ENCODE results near the gene SCFD2. TPM values are rescaled to one million over a fixed set of nuclear protein-coding genes. Genes with fewer than 3 reads are reported as not detected.
A peak's percentile ranks its signal among the peaks of the same experiment; 100 is the strongest.

SCFD2 gene
- total and polyA plus RNA-seq, 9 donors = 5.1 to 42.1 (median 13.5) TPM

DNA sequence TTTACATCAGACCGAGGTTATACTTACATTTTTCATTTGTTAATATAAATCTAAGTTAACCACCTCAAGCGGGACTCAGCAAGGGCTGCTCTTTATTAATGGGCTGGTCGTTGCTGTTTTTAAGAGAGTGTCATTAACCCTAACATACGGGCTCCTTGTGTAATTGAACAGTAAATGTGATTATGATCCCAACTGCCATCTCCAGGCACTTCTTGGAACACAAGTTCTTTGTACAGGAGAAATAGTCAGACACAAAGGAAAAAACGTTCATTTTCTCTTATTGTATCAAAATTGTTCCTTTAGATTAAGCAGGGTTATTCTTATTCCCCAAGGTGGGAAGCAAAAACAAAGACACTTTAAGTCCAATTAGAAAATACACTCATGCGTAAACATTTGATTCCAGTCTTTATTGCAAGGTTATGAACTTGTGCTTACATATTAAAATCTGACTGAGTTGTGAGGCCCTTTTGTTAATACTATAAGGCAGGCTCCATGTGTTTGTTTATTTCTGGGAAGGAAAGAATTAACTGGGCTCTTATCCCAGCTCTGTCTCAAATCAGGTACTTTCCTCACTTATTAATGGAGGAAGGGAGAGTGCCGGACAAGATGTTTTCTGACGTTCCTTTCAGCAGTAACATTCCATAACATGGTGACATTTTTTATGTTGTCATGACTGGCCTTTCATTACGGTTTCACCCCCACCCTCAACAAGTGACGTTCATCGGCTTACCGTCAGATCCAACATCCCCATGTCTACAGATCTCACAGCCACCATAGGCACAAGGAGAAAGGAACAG lies 407.8 kb downstream of the SCFD2 start:
- Histone ChIP-seq H3K27me3 (no peaks in the 10 kb centered on the region), H3K36me3 (no peaks in the 10 kb centered on the region), H3K4me1 (ENCODE audit: insufficient read depth) (peaks cover 21% of the 10 kb centered on the region), H3K4me3 (no peak overlapping the region), H3K9me3 (no peaks in the 10 kb centered on the region), H3K27ac (no peak overlapping the region)
- TF ChIP-seq, protein P1, sequence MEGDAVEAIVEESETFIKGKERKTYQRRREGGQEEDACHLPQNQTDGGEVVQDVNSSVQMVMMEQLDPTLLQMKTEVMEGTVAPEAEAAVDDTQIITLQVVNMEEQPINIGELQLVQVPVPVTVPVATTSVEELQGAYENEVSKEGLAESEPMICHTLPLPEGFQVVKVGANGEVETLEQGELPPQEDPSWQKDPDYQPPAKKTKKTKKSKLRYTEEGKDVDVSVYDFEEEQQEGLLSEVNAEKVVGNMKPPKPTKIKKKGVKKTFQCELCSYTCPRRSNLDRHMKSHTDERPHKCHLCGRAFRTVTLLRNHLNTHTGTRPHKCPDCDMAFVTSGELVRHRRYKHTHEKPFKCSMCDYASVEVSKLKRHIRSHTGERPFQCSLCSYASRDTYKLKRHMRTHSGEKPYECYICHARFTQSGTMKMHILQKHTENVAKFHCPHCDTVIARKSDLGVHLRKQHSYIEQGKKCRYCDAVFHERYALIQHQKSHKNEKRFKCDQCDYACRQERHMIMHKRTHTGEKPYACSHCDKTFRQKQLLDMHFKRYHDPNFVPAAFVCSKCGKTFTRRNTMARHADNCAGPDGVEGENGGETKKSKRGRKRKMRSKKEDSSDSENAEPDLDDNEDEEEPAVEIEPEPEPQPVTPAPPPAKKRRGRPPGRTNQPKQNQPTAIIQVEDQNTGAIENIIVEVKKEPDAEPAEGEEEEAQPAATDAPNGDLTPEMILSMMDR (IDR thresholded peaks at IDR 0.05) = no peak
- TF ChIP-seq POLR2A (IDR thresholded peaks at IDR 0.05) = no peak
- no peak for TF ChIP-seq EP300 (IDR thresholded peaks at IDR 0.05)
- WGBS, 3 donors = 56 to 57% (median 57%) methylated on average over 12 of the region's 12 CpGs
- intact Hi-C loops (cut with DNase I) = loop anchor here in 2 of 4 donors (10.0 kb wide), 1 partner anchor 93 kb away; the partner anchor contains the start of gene RASL11B (in 2 of the 2)
- DNase-seq = no peak

DNA sequence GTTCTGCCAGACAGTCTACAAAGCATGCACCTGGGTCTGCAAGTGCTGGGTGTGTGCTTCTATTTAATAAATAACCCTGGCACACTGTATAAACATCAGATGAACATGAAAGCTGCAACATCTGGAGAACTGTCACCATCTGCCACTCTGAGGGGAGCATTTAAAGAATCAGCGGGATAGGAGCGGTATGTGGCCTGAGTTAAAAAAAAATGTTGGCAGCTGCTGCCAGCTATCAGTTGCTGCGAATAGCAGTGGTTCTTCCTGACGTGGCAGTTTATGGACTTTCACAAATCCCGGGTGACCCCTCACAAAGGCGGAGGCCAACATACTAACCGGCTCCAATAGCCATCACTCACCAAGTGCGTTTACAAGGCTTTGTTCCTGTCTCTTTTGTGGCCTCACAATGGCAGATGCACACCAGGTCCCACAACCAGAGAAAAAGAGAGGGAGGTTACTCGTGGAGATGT lies 408.6 kb downstream of the SCFD2 start:
- Histone ChIP-seq H3K4me1 (ENCODE audit: insufficient read depth) (peaks cover 21% of the 10 kb centered on the region), H3K4me3 (no peak overlapping the region), H3K9me3 (no peaks in the 10 kb centered on the region), H3K27me3 (no peaks in the 10 kb centered on the region), H3K36me3 (no peaks in the 10 kb centered on the region), H3K27ac (no peak overlapping the region)
- TF ChIP-seq POLR2A (IDR thresholded peaks at IDR 0.05) = no peak
- TF ChIP-seq, protein P1 (IDR thresholded peaks at IDR 0.05) = no peak
- TF ChIP-seq EP300 (IDR thresholded peaks at IDR 0.05) = no peak
- 27 to 39% (median 29%) methylated on average over 9 of the region's 9 CpGs for WGBS, 3 donors
- peak in 4 of 5 donors; percentile 32 to 69 (median 49) for DNase-seq
- intact Hi-C loops (cut with DNase I) = loop anchor here in 2 of 4 donors (10.0 kb wide), 1 partner anchor 92 kb away; the partner anchor contains the start of gene RASL11B (in 2 of the 2)

DNA sequence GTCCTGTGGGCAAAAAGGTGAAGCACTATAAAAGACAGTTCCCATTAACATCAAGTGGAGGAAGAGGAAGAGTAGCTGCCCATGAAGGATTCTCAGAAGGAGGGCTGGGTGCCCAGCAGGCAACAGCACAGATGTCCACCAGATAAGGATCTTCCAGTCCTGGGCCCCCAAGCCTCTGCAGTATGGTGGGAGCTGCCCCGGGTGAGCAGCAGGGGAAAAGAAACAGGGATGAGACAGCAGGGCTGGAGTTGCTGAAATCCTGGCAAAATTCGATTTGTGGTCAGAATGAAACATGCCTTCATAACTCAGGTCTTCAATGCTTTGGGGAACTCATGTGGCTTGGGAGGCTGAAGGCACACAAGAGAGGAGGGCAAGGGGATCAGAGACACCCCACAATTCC lies 409.2 kb downstream of the SCFD2 start:
- H3K27me3 ChIP-seq = no peaks in the 10 kb centered on the region
- no peak overlapping the region for H3K27ac ChIP-seq
- 45 to 58% (median 48%) methylated on average over 2 of the region's 2 CpGs for WGBS, 3 donors
- peaks cover 16% of the 10 kb centered on the region for H3K4me1 ChIP-seq (ENCODE audit: insufficient read depth)
- no peak for DNase-seq
- TF ChIP-seq POLR2A (IDR thresholded peaks at IDR 0.05) (no peak), EP300 (IDR thresholded peaks at IDR 0.05) (no peak)
- TF ChIP-seq, protein P1 (IDR thresholded peaks at IDR 0.05) = no peak
- no peak overlapping the region for H3K4me3 ChIP-seq
- H3K36me3 ChIP-seq = no peaks in the 10 kb centered on the region
- intact Hi-C loops (cut with DNase I) = loop anchor here in 2 of 4 donors (10.0 kb wide), 1 partner anchor 92 kb away; the partner anchor contains the start of gene RASL11B (in 2 of the 2)
- no peaks in the 10 kb centered on the region for H3K9me3 ChIP-seq

- H3K9me3 ChIP-seq = no peaks in the 10 kb centered on the region
- H3K4me1 ChIP-seq (ENCODE audit: insufficient read depth) = peaks cover 11% of the 10 kb centered on the region
- peak; percentile 60 to 83 (median 75) for DNase-seq
- no peak overlapping the region for H3K4me3 ChIP-seq
- no peaks in the 10 kb centered on the region for H3K36me3 ChIP-seq
- no peaks in the 10 kb centered on the region for H3K27me3 ChIP-seq
- 18 to 33% (median 25%) methylated on average over 6 of the region's 6 CpGs for WGBS, 3 donors
- intact Hi-C loops (cut with DNase I) = loop anchor here in 2 of 4 donors (10.0 kb wide), 1 partner anchor 90 kb away; the partner anchor contains the start of gene RASL11B (in 2 of the 2)
- H3K27ac ChIP-seq = peak overlapping the region; percentile 51 to 73
- TF ChIP-seq, protein P1 (IDR thresholded peaks at IDR 0.05) = peak in 1 of 3 donors; percentile 30
- TF ChIP-seq EP300 (IDR thresholded peaks at IDR 0.05) = no peak
Measured at GRCh38 chr4:52954560-52955170, 411.2 kb downstream of the SCFD2 start.

Measured in ovary (tissue), 9 donors.